Neural crest cell (in vitro differentiated cells): ENCODE results near the gene PPT2. TPM values are rescaled to one million over a fixed set of nuclear protein-coding genes. Genes with fewer than 3 reads are reported as not detected.

Experiments used
- DNase-seq: peaks from one replicate; pipeline ENCODE4 v3.0.0; 2021; ENCODE audit warnings: low read depth, mixed read lengths, low spot score
- H3K27ac Mint-ChIP-seq: one replicate; pipeline ENCODE4 v1.8.0; 2021; ENCODE audit warnings: mild to moderate bottlenecking, mixed read lengths; ENCODE audit not compliant: unreplicated experiment
- H3K27me3 Mint-ChIP-seq: 2 replicates; pipeline ENCODE4 v1.8.0; 2021; ENCODE audit warnings: low read depth, mild to moderate bottlenecking, mixed read lengths
- H3K36me3 Mint-ChIP-seq: 2 replicates; pipeline ENCODE4 v1.8.0; 2021; ENCODE audit warnings: low read depth, mild to moderate bottlenecking, mixed read lengths
- H3K4me1 Mint-ChIP-seq: 2 replicates; pipeline ENCODE4 v1.8.0; 2021; ENCODE audit warnings: mixed read lengths
- H3K4me3 Mint-ChIP-seq: one replicate; pipeline ENCODE4 v1.8.0; 2021; ENCODE audit warnings: mild to moderate bottlenecking, mixed read lengths
- H3K9me3 Mint-ChIP-seq: 2 replicates; pipeline ENCODE4 v1.8.0; 2021; ENCODE audit warnings: mixed read lengths
- CTCF ChIP-seq: fragments of 200-600 bp; sonication (generic); conservative IDR thresholded peaks from 2 replicates; pipeline ENCODE4 v1.5.0; 2021; ENCODE audit warnings: antibody characterized with exemption, mild to moderate bottlenecking
- total RNA-seq: library from RNA; stranded (reverse); gene quantifications from 2 replicates; pipeline ENCODE4 v1.2.1, GENCODE V29; 2021

PPT2 gene
- total RNA-seq, 1 donor from 2014 or later = 60.9 TPM

GRCh38 chr6:32109114-32109764 lies 44.7 kb upstream of the PPT2 start, which contains the start of gene TNXB:
Gene TNXB (minus strand): TSS chr6:32109338. CDS start chr6:32098198, 11,140 bp downstream.
- H3K4me3 Mint-ChIP-seq = peak within 1 kb of the TSS; percentile 45
- no peaks in the 10 kb centered on the region for H3K9me3 Mint-ChIP-seq
- H3K27me3 Mint-ChIP-seq = peaks cover 43% of the 10 kb centered on the region
- peaks cover 2% of the 10 kb centered on the region for H3K36me3 Mint-ChIP-seq
- DNase-seq = no peak
- no peak for TF ChIP-seq CTCF
- no peak within 1 kb of the TSS for H3K27ac Mint-ChIP-seq
- H3K4me1 Mint-ChIP-seq = peaks cover 39% of the 10 kb centered on the region

GRCh38 chr6:32109765-32110160 lies 44.2 kb upstream of the PPT2 start:
- H3K9me3 Mint-ChIP-seq = no peaks in the 10 kb centered on the region
- peaks cover 41% of the 10 kb centered on the region for H3K27me3 Mint-ChIP-seq
- TF ChIP-seq CTCF = no peak
- no peak for DNase-seq
- H3K36me3 Mint-ChIP-seq = peaks cover 4% of the 10 kb centered on the region
- no peak overlapping the region for H3K27ac Mint-ChIP-seq
- H3K4me3 Mint-ChIP-seq = no peak overlapping the region
- H3K4me1 Mint-ChIP-seq = peaks cover 39% of the 10 kb centered on the region

- no peak for TF ChIP-seq CTCF
- peaks cover 38% of the 10 kb centered on the region for H3K27me3 Mint-ChIP-seq
- no peak overlapping the region for H3K27ac Mint-ChIP-seq
- no peak overlapping the region for H3K4me3 Mint-ChIP-seq
- H3K9me3 Mint-ChIP-seq = no peaks in the 10 kb centered on the region
- DNase-seq = no peak
- H3K4me1 Mint-ChIP-seq = peaks cover 39% of the 10 kb centered on the region
- H3K36me3 Mint-ChIP-seq = peaks cover 6% of the 10 kb centered on the region
Measured at GRCh38 chr6:32110632-32111031, 43.3 kb upstream of the PPT2 start.

- no peak overlapping the region for H3K4me3 Mint-ChIP-seq
- peaks cover 7% of the 10 kb centered on the region for H3K36me3 Mint-ChIP-seq
- H3K9me3 Mint-ChIP-seq = no peaks in the 10 kb centered on the region
- H3K27ac Mint-ChIP-seq = no peak overlapping the region
- DNase-seq = no peak
- H3K4me1 Mint-ChIP-seq = peaks cover 39% of the 10 kb centered on the region
- no peak for TF ChIP-seq CTCF
- H3K27me3 Mint-ChIP-seq = peaks cover 36% of the 10 kb centered on the region
Measured at GRCh38 chr6:32111424-32112066, 42.4 kb upstream of the PPT2 start.

GRCh38 chr6:32112431-32112980 lies 41.4 kb upstream of the PPT2 start:
- H3K36me3 Mint-ChIP-seq = peaks cover 11% of the 10 kb centered on the region
- H3K9me3 Mint-ChIP-seq = no peaks in the 10 kb centered on the region
- no peak for TF ChIP-seq CTCF
- peaks cover 39% of the 10 kb centered on the region for H3K4me1 Mint-ChIP-seq
- H3K27me3 Mint-ChIP-seq = peaks cover 27% of the 10 kb centered on the region
- peak overlapping the region; percentile 51 for H3K27ac Mint-ChIP-seq
- H3K4me3 Mint-ChIP-seq = no peak overlapping the region
- DNase-seq = no peak
